ENCODE data around the gene MRPL50. TPM values are rescaled to one million over a fixed set of nuclear protein-coding genes. Genes with fewer than 3 reads are reported as not detected.

The MRPL50 gene
- total RNA-seq, 1 experiment from 2014 or later: 20.0 TPM

DNA sequence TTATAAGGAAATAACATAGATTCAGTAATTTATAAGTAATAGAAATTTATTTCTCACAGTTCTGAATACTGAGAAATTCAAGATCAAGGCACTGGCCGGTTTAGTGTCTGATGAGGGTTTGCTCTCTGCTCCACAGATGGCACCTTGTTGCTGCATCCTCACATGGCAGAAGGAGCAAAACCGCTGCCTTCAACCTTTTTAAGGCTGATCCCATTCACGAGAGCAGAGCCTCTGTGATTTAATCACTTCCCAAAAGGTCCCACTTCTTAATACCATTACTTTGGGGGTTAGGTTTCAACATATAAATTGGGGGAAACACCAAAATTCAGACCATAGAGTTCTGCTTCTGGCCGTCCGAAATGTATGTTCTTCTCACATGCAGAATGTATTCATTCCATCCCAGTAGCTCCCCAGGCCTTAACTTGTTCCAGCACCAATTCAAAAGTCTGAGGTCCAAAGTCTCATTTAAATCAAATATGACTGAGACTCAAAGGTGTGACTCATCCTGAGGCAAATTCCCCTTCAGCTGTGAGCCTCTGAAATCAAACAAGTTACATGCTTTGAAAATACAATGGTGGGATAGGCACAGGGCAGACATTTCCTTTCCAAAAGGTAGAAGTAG lies 44.2 kb downstream of the MRPL50 start:
- H3K9me3 ChIP-seq (ENCODE audit: control insufficient read depth, low read depth, low read length): no peaks in the 10 kb centered on the region
- H3K4me1 Mint-ChIP-seq: no peaks in the 10 kb centered on the region

More for the DNA sequence above, 44.2 kb downstream of the MRPL50 start:
- Histone ChIP-seq H4K5ac (ENCODE audit: insufficient read length, low read depth, low read length) (no peak overlapping the region), H2BK20ac (ENCODE audit: low read depth, low read length, poor library complexity, severe bottlenecking) (no peak overlapping the region), H3K18ac (ENCODE audit: insufficient read length, low read depth, low read length) (no peak overlapping the region), H4K8ac (replicated peaks; ENCODE audit: insufficient read length, low read depth, low read length) (no peak overlapping the region), H3K23me2 (ENCODE audit: insufficient read length, low read depth, low read length, poor library complexity, severe bottlenecking) (no peaks in the 10 kb centered on the region), H2BK12ac (ENCODE audit: insufficient read length, low read depth, low read length) (no peak overlapping the region), H3K4me1 (ENCODE audit: insufficient read depth, low read length) (no peaks in the 10 kb centered on the region), H2BK5ac (ENCODE audit: insufficient read length, low read length) (no peak overlapping the region), H3K4me2 (ENCODE audit: insufficient read depth, insufficient read length, low read length) (no peak overlapping the region), H3K79me2 (ENCODE audit: insufficient read depth, low read length) (no peaks in the 10 kb centered on the region), H4K91ac (ENCODE audit: insufficient read length, low read depth, low read length) (no peak overlapping the region), H3K4ac (ENCODE audit: low read depth, low read length) (no peak overlapping the region), H3K9ac (ENCODE audit: extremely low read depth, insufficient read length, low read length) (no peak overlapping the region), H3K27ac (ENCODE audit: insufficient read length, low read depth, low read length) (no peak overlapping the region), H2BK120ac (ENCODE audit: low read depth, low read length, poor library complexity, severe bottlenecking) (no peak overlapping the region), H3K14ac (ENCODE audit: insufficient read depth, low read length) (no peak overlapping the region), H2AK5ac (ENCODE audit: insufficient read length, low read length) (no peak overlapping the region), H2BK15ac (ENCODE audit: low read depth, low read length) (no peak overlapping the region), H3K23ac (ENCODE audit: insufficient read length, low read depth, low read length) (no peak overlapping the region), H3T11ph (ENCODE audit: low read length) (no peak overlapping the region), H4K20me1 (ENCODE audit: control insufficient read depth, insufficient read depth, insufficient read length) (no peaks in the 10 kb centered on the region), H3K27me3 (ENCODE audit: insufficient read depth, low read length) (no peaks in the 10 kb centered on the region), H3K79me1 (ENCODE audit: insufficient read depth, low read depth, low read length, poor library complexity, severe bottlenecking) (no peaks in the 10 kb centered on the region), H3K56ac (ENCODE audit: insufficient read length, low read depth, low read length) (no peak overlapping the region), H2AFZ (ENCODE audit: low read length) (no peak overlapping the region)
- Mint-ChIP-seq H3K4me3 (no peak overlapping the region), H3K27ac (peak overlapping the region in 1 of 3 experiments; percentile 25; a peak in 1 of 7 replicates), H3K9me3 (peaks cover 0 to 4% of the 10 kb centered on the region in 2 experiments; a peak in 1 of 5 replicates), H3K36me3 (ENCODE audit: insufficient read depth in 1 of 3, low read depth in 3 of 3) (no peaks in the 10 kb centered on the region), H3K27me3 (ENCODE audit: low read depth) (no peaks in the 10 kb centered on the region)
- no peak for DNase-seq
- WGBS (ENCODE audit: extremely low coverage, insufficient read length, low lambda C conversion rate): no CpG with 5 or more reads among the region's 5 CpGs
- no peak for TF ChIP-seq CTCF (conservative IDR thresholded peaks at IDR 0.05)

All from H9 (cell line).